Jurkat, Clone E6-1 (cell line): ENCODE data around the gene SORCS1.

Source experiments
- DNase-seq: peaks from one replicate; pipeline ENCODE4 v3.0.0-alpha.2; 2011; ENCODE audit warnings: low read depth, low spot score
- H3K4me3 ChIP-seq: 2 replicates; pipeline ENCODE4 v1.5.1; 2011; ENCODE audit warnings: mild to moderate bottlenecking, low read length, control low read depth, moderate library complexity

Gene SORCS1

GRCh38 chr10:106548832-106549231 lies 615.7 kb downstream of the SORCS1 start:
- H3K4me3 ChIP-seq = no peak overlapping the region
- no peak for DNase-seq

DNA sequence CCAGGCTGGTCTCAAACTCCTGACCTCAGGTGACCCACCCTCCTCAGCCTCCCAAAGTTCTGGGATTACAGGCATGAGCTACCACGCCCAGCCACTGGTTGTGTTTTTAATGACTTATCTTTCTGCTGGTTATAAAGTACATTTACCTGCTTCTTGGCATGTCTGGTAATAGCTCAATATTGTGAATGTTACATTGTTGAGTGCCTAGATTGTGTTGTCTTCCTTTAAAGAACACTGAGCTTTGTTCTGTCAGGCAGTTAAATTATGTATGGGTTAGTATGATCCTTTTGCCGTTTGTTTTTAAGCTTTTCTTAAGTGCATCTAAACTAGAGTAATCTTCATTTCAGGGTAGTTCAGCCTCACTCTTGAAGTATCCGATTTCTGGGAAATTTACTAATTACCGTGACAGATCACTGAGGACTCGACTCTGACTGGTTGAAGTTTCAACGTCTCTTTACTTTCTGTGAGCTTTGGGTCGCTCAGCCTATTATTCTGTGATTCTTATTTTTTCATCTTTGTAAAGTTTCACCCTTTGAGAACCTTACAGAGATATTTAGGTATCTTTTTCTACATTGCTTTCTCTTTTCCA lies 617.4 kb downstream of the SORCS1 start:
- DNase-seq = no peak

GRCh38 chr10:106542461-106542860 lies 622.0 kb downstream of the SORCS1 start:
- H3K4me3 ChIP-seq = no peak overlapping the region

More for the DNA sequence above, 617.4 kb downstream of the SORCS1 start:
- H3K4me3 ChIP-seq = no peak overlapping the region

GRCh38 chr10:106540645-106541044 lies 623.9 kb downstream of the SORCS1 start:
- DNase-seq = no peak
- H3K4me3 ChIP-seq = no peak overlapping the region

More at GRCh38 chr10:106542461-106542860, 622.0 kb downstream of the SORCS1 start:
- no peak for DNase-seq

DNA sequence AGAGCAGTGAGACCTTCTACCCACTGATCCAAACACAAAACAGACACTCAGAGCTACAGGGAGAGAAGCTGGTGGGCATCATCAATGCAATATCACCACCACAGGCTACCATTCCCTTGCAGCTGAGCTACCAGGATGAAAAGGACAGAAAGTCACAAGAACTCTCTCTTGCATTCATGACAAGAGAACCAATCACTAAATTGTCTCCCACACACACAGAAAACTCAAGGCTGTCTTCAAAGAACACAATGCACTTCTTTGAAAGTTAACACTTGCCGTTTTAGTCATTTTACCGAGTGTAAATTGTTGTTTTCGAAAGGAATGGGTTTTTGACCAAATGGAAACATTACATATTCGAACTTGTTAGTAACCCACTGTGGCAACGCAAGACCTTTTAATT lies 626.6 kb downstream of the SORCS1 start:
- DNase-seq = no peak

GRCh38 chr10:106535304-106535953 lies 629.1 kb downstream of the SORCS1 start:
- DNase-seq = no peak
- no peak overlapping the region for H3K4me3 ChIP-seq

More for the DNA sequence above, 626.6 kb downstream of the SORCS1 start:
- no peak overlapping the region for H3K4me3 ChIP-seq

DNA sequence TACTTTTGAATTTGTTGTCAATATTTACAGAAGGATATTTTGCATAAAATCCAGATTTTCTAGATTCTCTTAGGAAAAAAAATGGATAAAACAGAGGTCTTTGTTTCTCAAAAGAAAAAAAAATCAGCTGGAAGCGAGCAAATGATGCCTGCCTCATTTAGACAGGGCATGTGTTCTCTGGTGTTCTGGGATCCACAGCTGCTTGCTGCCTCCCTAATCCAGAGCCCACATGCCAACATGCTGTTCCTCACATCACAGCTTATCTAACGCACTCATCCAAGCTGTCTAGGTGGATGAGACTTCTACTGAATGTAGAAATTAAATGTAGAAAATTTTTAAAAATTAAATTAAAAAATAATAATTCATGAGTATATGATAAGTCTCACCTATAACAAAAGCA lies 630.1 kb downstream of the SORCS1 start:
- no peak for DNase-seq
- no peak overlapping the region for H3K4me3 ChIP-seq

GRCh38 chr10:106528702-106529101 lies 635.8 kb downstream of the SORCS1 start:
- H3K4me3 ChIP-seq = no peak overlapping the region
- DNase-seq = no peak

- DNase-seq = no peak
- no peak overlapping the region for H3K4me3 ChIP-seq
Measured at GRCh38 chr10:106525835-106526234, 638.7 kb downstream of the SORCS1 start.
